SU-DHL-6 (cell line): ENCODE measurements around the gene TEKT1.

Source experiments
- CTCF ChIP-seq: fragments of 200-600 bp; sonication (generic); IDR thresholded peaks from one replicate; pipeline ENCODE4 v1.5.1; 2017; ENCODE audit warnings: antibody characterized with exemption, mild to moderate bottlenecking, low read length, moderate library complexity; ENCODE audit not compliant: insufficient read depth, poor library complexity, severe bottlenecking
- EZH2phosphoT487 ChIP-seq: fragments of 200-600 bp; sonication (generic), shearing (Covaris generic); conservative IDR thresholded peaks from 2 replicates; pipeline ENCODE4 v1.6.1; 2018; ENCODE audit warnings: mild to moderate bottlenecking, antibody characterized with exemption, low read length, moderate library complexity, mixed read lengths

- TF ChIP-seq CTCF: no peak
- no peak for TF ChIP-seq EZH2phosphoT487
Measured at GRCh38 chr17:6780886-6781285, 50.6 kb downstream of the TEKT1 start.
